ENCODE data around the gene KLHL6. TPM values are rescaled to one million over a fixed set of nuclear protein-coding genes. Genes with fewer than 3 reads are reported as not detected.
A peak's percentile ranks its signal among the peaks of the same experiment; 100 is the strongest.

KLHL6 gene
- polyA plus RNA-seq, 4 donors = 0.22 to 2.0 (median 1.5) TPM

- no peaks in the 10 kb centered on the region for H3K36me3 ChIP-seq (ENCODE audit: control insufficient read depth in 3 of 3, insufficient read depth in 2 of 3, low read depth in 1 of 3, low read length in 3 of 3)
- DNase-seq = peak in 1 of 2 donors; percentile 59
- H3K4me3 ChIP-seq (ENCODE audit: low read depth in 1 of 3, low read length in 3 of 3) = no peak overlapping the region
- no peaks in the 10 kb centered on the region for H3K27me3 ChIP-seq (ENCODE audit: control insufficient read depth in 3 of 3, insufficient read depth in 3 of 3, low read length in 3 of 3)
- FAIRE-seq = no peak
- H3K27ac ChIP-seq (ENCODE audit: low read depth in 1 of 3, low read length in 2 of 3) = no peak overlapping the region
- peaks cover 0 to 2% of the 10 kb centered on the region in 2 donors for H3K9me3 ChIP-seq (ENCODE audit: control insufficient read depth in 2 of 2, insufficient read depth in 1 of 2, low read depth in 1 of 2, low read length in 1 of 2)
- H3K4me1 ChIP-seq (ENCODE audit: control insufficient read depth in 3 of 3, insufficient read depth in 2 of 3, low read depth in 1 of 3, low read length in 2 of 3) = peaks cover 0 to 7% (median 0%) of the 10 kb centered on the region in 3 donors
- 58 to 76% (median 71%) methylated on average over 7 of the region's 7 CpGs for WGBS, 3 donors
Observed at GRCh38 chr3:183502237-183503181, 53.0 kb downstream of the KLHL6 start.

DNA sequence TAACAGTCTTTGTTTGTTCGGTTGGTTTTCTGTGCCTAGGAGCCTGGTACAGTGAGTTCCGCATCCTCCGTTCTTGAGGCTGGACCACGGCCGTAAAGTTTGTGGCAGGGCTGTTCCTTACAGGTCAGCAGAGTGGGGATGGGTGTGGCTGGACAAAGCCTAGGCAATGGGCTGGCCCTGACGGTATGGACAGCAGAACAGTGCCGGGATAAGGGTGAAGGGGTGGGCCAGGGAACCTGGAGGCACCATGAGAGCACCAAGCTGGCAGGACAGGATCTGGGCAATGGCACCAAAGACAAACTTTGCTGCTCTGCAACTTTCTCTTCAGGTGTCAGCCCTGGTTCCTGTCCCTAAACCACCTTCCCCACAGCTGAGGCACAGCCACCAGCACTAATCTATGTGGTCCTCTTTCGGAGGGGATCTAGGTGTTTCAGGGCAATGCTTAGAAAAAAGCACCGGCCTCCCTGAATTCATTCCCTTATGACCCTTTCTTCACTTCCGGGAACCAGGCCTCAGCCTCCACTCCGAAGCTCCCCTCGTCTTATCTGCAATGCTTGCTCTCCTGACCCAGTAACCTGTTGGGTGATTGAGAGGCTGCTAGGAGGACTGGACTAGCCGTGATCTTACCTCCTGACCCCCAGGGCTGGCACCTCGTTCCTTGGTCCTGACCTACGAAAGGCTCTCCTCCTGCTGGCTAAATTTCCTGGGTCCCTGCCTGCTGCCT, 54.4 kb downstream of the KLHL6 start:
- FAIRE-seq (no peak), DNase-seq (no peak)

GRCh38 chr3:183500319-183500718, 55.2 kb downstream of the KLHL6 start:
- Histone ChIP-seq H3K27ac (ENCODE audit: low read depth in 1 of 3, low read length in 2 of 3) (no peak overlapping the region), H3K4me3 (ENCODE audit: low read depth in 1 of 3, low read length in 3 of 3) (no peak overlapping the region), H3K36me3 (ENCODE audit: control insufficient read depth in 3 of 3, insufficient read depth in 2 of 3, low read depth in 1 of 3, low read length in 3 of 3) (no peaks in the 10 kb centered on the region), H3K27me3 (ENCODE audit: control insufficient read depth in 3 of 3, insufficient read depth in 3 of 3, low read length in 3 of 3) (no peaks in the 10 kb centered on the region), H3K4me1 (ENCODE audit: control insufficient read depth in 3 of 3, insufficient read depth in 2 of 3, low read depth in 1 of 3, low read length in 2 of 3) (peaks cover 0 to 7% (median 0%) of the 10 kb centered on the region in 3 donors), H3K9me3 (ENCODE audit: control insufficient read depth in 2 of 2, insufficient read depth in 1 of 2, low read depth in 1 of 2, low read length in 1 of 2) (no peaks in the 10 kb centered on the region)
- DNase-seq (peak in 1 of 2 donors; percentile 58), FAIRE-seq (no peak)
- WGBS, 3 donors = 28 to 62% (median 37%) methylated on average over 4 of the region's 4 CpGs

More for the DNA sequence above, 54.4 kb downstream of the KLHL6 start:
- Histone ChIP-seq H3K27ac (ENCODE audit: low read depth in 1 of 3, low read length in 2 of 3) (no peak overlapping the region), H3K9me3 (ENCODE audit: control insufficient read depth in 2 of 2, insufficient read depth in 1 of 2, low read depth in 1 of 2, low read length in 1 of 2) (peaks cover 0 to 2% of the 10 kb centered on the region in 2 donors), H3K36me3 (ENCODE audit: control insufficient read depth in 3 of 3, insufficient read depth in 2 of 3, low read depth in 1 of 3, low read length in 3 of 3) (no peaks in the 10 kb centered on the region), H3K4me1 (ENCODE audit: control insufficient read depth in 3 of 3, insufficient read depth in 2 of 3, low read depth in 1 of 3, low read length in 2 of 3) (peaks cover 0 to 7% (median 0%) of the 10 kb centered on the region in 3 donors), H3K27me3 (ENCODE audit: control insufficient read depth in 3 of 3, insufficient read depth in 3 of 3, low read length in 3 of 3) (no peaks in the 10 kb centered on the region), H3K4me3 (ENCODE audit: low read depth in 1 of 3, low read length in 3 of 3) (no peak overlapping the region)
- 89 to 93% (median 92%) methylated on average over 15 of the region's 15 CpGs for WGBS, 3 donors

GRCh38 chr3:183498634-183499033, 56.9 kb downstream of the KLHL6 start:
- no peak for DNase-seq
- H3K36me3 ChIP-seq (ENCODE audit: control insufficient read depth in 3 of 3, insufficient read depth in 2 of 3, low read depth in 1 of 3, low read length in 3 of 3) = no peaks in the 10 kb centered on the region

GRCh38 chr3:183497313-183497712, 58.2 kb downstream of the KLHL6 start:
- Histone ChIP-seq H3K27me3 (ENCODE audit: control insufficient read depth in 3 of 3, insufficient read depth in 3 of 3, low read length in 3 of 3) (no peaks in the 10 kb centered on the region), H3K9me3 (ENCODE audit: control insufficient read depth in 2 of 2, insufficient read depth in 1 of 2, low read depth in 1 of 2, low read length in 1 of 2) (no peaks in the 10 kb centered on the region), H3K4me3 (ENCODE audit: low read depth in 1 of 3, low read length in 3 of 3) (no peak overlapping the region), H3K4me1 (ENCODE audit: control insufficient read depth in 3 of 3, insufficient read depth in 2 of 3, low read depth in 1 of 3, low read length in 2 of 3) (peaks cover 0 to 7% (median 0%) of the 10 kb centered on the region in 3 donors), H3K36me3 (ENCODE audit: control insufficient read depth in 3 of 3, insufficient read depth in 2 of 3, low read depth in 1 of 3, low read length in 3 of 3) (no peaks in the 10 kb centered on the region), H3K27ac (ENCODE audit: low read depth in 1 of 3, low read length in 2 of 3) (no peak overlapping the region)
- no peak for FAIRE-seq
- DNase-seq = no peak
- WGBS, 3 donors = 88 to 93% (median 92%) methylated on average over 3 of the region's 3 CpGs

More at GRCh38 chr3:183498634-183499033, 56.9 kb downstream of the KLHL6 start:
- Histone ChIP-seq H3K9me3 (ENCODE audit: control insufficient read depth in 2 of 2, insufficient read depth in 1 of 2, low read depth in 1 of 2, low read length in 1 of 2) (no peaks in the 10 kb centered on the region), H3K4me1 (ENCODE audit: control insufficient read depth in 3 of 3, insufficient read depth in 2 of 3, low read depth in 1 of 3, low read length in 2 of 3) (peaks cover 0 to 7% (median 0%) of the 10 kb centered on the region in 3 donors), H3K4me3 (ENCODE audit: low read depth in 1 of 3, low read length in 3 of 3) (no peak overlapping the region), H3K27me3 (ENCODE audit: control insufficient read depth in 3 of 3, insufficient read depth in 3 of 3, low read length in 3 of 3) (no peaks in the 10 kb centered on the region), H3K27ac (ENCODE audit: low read depth in 1 of 3, low read length in 2 of 3) (no peak overlapping the region)
- no peak for FAIRE-seq
- WGBS, 3 donors = 80 to 85% (median 85%) methylated on average over 6 of the region's 6 CpGs

DNA sequence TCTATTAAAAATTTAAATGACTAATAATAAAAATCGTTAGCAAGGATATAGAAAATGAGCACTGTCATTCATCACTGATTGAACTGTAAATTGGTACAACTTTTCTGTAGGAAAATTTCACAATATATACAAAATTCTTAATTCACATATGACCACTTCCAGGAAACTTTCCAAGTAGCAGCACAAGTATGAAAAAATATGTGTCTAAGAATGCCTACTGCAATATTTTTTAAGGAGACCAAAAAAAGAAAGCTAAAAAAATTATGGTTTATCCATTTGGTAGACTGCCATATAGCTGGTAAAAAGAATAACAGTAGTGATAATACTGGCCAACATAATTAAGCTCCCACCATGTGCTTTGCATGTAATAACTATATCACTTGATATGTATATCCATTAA, 59.2 kb downstream of the KLHL6 start:
- Histone ChIP-seq H3K27ac (ENCODE audit: low read depth in 1 of 3, low read length in 2 of 3) (no peak overlapping the region), H3K9me3 (ENCODE audit: control insufficient read depth in 2 of 2, insufficient read depth in 1 of 2, low read depth in 1 of 2, low read length in 1 of 2) (no peaks in the 10 kb centered on the region), H3K4me1 (ENCODE audit: control insufficient read depth in 3 of 3, insufficient read depth in 2 of 3, low read depth in 1 of 3, low read length in 2 of 3) (peaks cover 0 to 9% (median 0%) of the 10 kb centered on the region in 3 donors), H3K27me3 (ENCODE audit: control insufficient read depth in 3 of 3, insufficient read depth in 3 of 3, low read length in 3 of 3) (no peaks in the 10 kb centered on the region), H3K4me3 (ENCODE audit: low read depth in 1 of 3, low read length in 3 of 3) (no peak overlapping the region), H3K36me3 (ENCODE audit: control insufficient read depth in 3 of 3, insufficient read depth in 2 of 3, low read depth in 1 of 3, low read length in 3 of 3) (no peaks in the 10 kb centered on the region)
- DNase-seq (no peak), FAIRE-seq (no peak)
- 88 to 94% (median 90%) methylated on average over 1 of the region's 1 CpG for WGBS, 3 donors

- H3K27ac ChIP-seq (ENCODE audit: low read depth in 1 of 3, low read length in 2 of 3) = no peak overlapping the region
- no peak for DNase-seq
- peaks cover 0 to 12% (median 0%) of the 10 kb centered on the region in 3 donors for H3K4me1 ChIP-seq (ENCODE audit: control insufficient read depth in 3 of 3, insufficient read depth in 2 of 3, low read depth in 1 of 3, low read length in 2 of 3)
- no peaks in the 10 kb centered on the region for H3K27me3 ChIP-seq (ENCODE audit: control insufficient read depth in 3 of 3, insufficient read depth in 3 of 3, low read length in 3 of 3)
- no peak for FAIRE-seq
- no peaks in the 10 kb centered on the region for H3K9me3 ChIP-seq (ENCODE audit: control insufficient read depth in 2 of 2, insufficient read depth in 1 of 2, low read depth in 1 of 2, low read length in 1 of 2)
- H3K36me3 ChIP-seq (ENCODE audit: control insufficient read depth in 3 of 3, insufficient read depth in 2 of 3, low read depth in 1 of 3, low read length in 3 of 3) = peaks cover 0 to 2% (median 0%) of the 10 kb centered on the region in 3 donors
- 80 to 87% (median 82%) methylated on average over 2 of the region's 2 CpGs for WGBS, 3 donors
- H3K4me3 ChIP-seq (ENCODE audit: low read depth in 1 of 3, low read length in 3 of 3) = no peak overlapping the region
Observed at GRCh38 chr3:183494341-183494740, 61.2 kb downstream of the KLHL6 start.

GRCh38 chr3:183493296-183494045, 62.0 kb downstream of the KLHL6 start:
- Histone ChIP-seq H3K36me3 (ENCODE audit: control insufficient read depth in 3 of 3, insufficient read depth in 2 of 3, low read depth in 1 of 3, low read length in 3 of 3) (peaks cover 0 to 3% (median 0%) of the 10 kb centered on the region in 3 donors), H3K4me3 (ENCODE audit: low read depth in 1 of 3, low read length in 3 of 3) (no peak overlapping the region), H3K4me1 (ENCODE audit: control insufficient read depth in 3 of 3, insufficient read depth in 2 of 3, low read depth in 1 of 3, low read length in 2 of 3) (peaks cover 0 to 12% (median 0%) of the 10 kb centered on the region in 3 donors), H3K9me3 (ENCODE audit: control insufficient read depth in 2 of 2, insufficient read depth in 1 of 2, low read depth in 1 of 2, low read length in 1 of 2) (no peaks in the 10 kb centered on the region), H3K27ac (ENCODE audit: low read depth in 1 of 3, low read length in 2 of 3) (no peak overlapping the region), H3K27me3 (ENCODE audit: control insufficient read depth in 3 of 3, insufficient read depth in 3 of 3, low read length in 3 of 3) (no peaks in the 10 kb centered on the region)
- no peak for DNase-seq
- no peak for FAIRE-seq
- 85 to 89% (median 87%) methylated on average over 4 of the region's 4 CpGs for WGBS, 3 donors

All from small intestine (tissue), 7 donors.